Peyer's patch (tissue), 4 donors: ENCODE data around the gene ARPC5L. TPM values are rescaled to one million over a fixed set of nuclear protein-coding genes. Genes with fewer than 3 reads are reported as not detected.
A peak's percentile ranks its signal among the peaks of the same experiment; 100 is the strongest.

Experiments
- DNase-seq, 3 donors: peaks; one replicate each; pipeline ENCODE4 v3.0.0-alpha.2; 2017 to 2019
- H3K27ac ChIP-seq, 4 donors: fragments of 200-600 bp; sonication (generic); one replicate each; pipeline ENCODE4 v1.5.1; 2016 to 2019
- H3K27me3 ChIP-seq, 2 donors: fragments of 200-600 bp; sonication (generic); one replicate each; pipeline ENCODE4 v1.5.1; 2019
- H3K36me3 ChIP-seq, 3 donors: fragments of 200-600 bp; sonication (generic); one replicate each; pipeline ENCODE4 v1.5.1; 2016 to 2019
- H3K4me1 ChIP-seq, 4 donors: fragments of 200-600 bp; sonication (generic); one replicate each; pipeline ENCODE4 v1.5.1; 2016 to 2019
- H3K4me3 ChIP-seq, 4 donors: fragments of 200-600 bp; sonication (generic); 1 replicate in 3 of 4; 2 replicates in 1 of 4; pipeline ENCODE4 v1.5.1; 2016 to 2019; ENCODE audit warnings: mild to moderate bottlenecking in 1 of 4
- H3K9me3 ChIP-seq, 4 donors: fragments of 200-600 bp; sonication (generic); one replicate each; pipeline ENCODE4 v1.5.1; 2016 to 2019; ENCODE audit warnings: mild to moderate bottlenecking in 1 of 4
- CTCF ChIP-seq, 6 experiments: fragments of 450-650 bp in 4 of 6; fragments of 200-600 bp in 2 of 6; sonication (generic) in 1 of 6; IDR thresholded peaks; one replicate each; pipeline ENCODE4 v1.5.1; 2017 to 2019; ENCODE audit warnings: antibody characterized with exemption in 6 of 6, mild to moderate bottlenecking in 3 of 6, moderate library complexity in 1 of 6
- POLR2A ChIP-seq, 2 donors: fragments of 450-650 bp; IDR thresholded peaks; one replicate each; pipeline ENCODE4 v1.5.1; 2017; ENCODE audit warnings: antibody characterized with exemption in 2 of 2, mild to moderate bottlenecking in 2 of 2, moderate library complexity in 2 of 2
- total RNA-seq, 4 donors: library from RNA; depleted of rRNA; stranded (reverse); fragments of >200 nt; gene quantifications; one replicate each; pipeline ENCODE4 v1.1.0, GENCODE V29; 2016

Gene ARPC5L
- total RNA-seq, 4 donors from 2014 or later, result 15.7 to 23.5 (median 18.0) TPM

GRCh38 chr9:124846969-124847368 lies 15.0 kb upstream of the ARPC5L start:
- Histone ChIP-seq H3K4me1 (no peaks in the 10 kb centered on the region), H3K36me3 (no peaks in the 10 kb centered on the region), H3K9me3 (no peaks in the 10 kb centered on the region), H3K4me3 (no peak overlapping the region), H3K27ac (no peak overlapping the region), H3K27me3 (no peaks in the 10 kb centered on the region)
- no peak for DNase-seq
- TF ChIP-seq POLR2A (IDR thresholded peaks at IDR 0.05), result no peak
- TF ChIP-seq CTCF (IDR thresholded peaks at IDR 0.05), result no peak

GRCh38 chr9:124849801-124850200 lies 12.1 kb upstream of the ARPC5L start:
- TF ChIP-seq CTCF (IDR thresholded peaks at IDR 0.05) (no peak), POLR2A (IDR thresholded peaks at IDR 0.05) (no peak)
- Histone ChIP-seq H3K27me3 (no peaks in the 10 kb centered on the region), H3K36me3 (no peaks in the 10 kb centered on the region), H3K4me1 (peaks cover 0 to 14% (median 4%) of the 10 kb centered on the region in 4 donors), H3K9me3 (no peaks in the 10 kb centered on the region), H3K27ac (no peak overlapping the region), H3K4me3 (no peak overlapping the region)
- DNase-seq, result no peak

- no peak for TF ChIP-seq POLR2A (IDR thresholded peaks at IDR 0.05)
- TF ChIP-seq CTCF (IDR thresholded peaks at IDR 0.05), result no peak
- Histone ChIP-seq H3K27ac (peak overlapping the region in 1 of 4 donors; percentile 20), H3K9me3 (no peaks in the 10 kb centered on the region), H3K4me3 (peak overlapping the region in 1 of 4 donors; percentile 57), H3K27me3 (no peaks in the 10 kb centered on the region), H3K4me1 (peaks cover 0 to 14% (median 4%) of the 10 kb centered on the region in 4 donors), H3K36me3 (peaks cover 0 to 3% (median 0%) of the 10 kb centered on the region in 3 donors)
- DNase-seq, result no peak
Measured at GRCh38 chr9:124852121-124852828, 9.7 kb upstream of the ARPC5L start.

- peak; percentile 64 to 87 (median 84) for DNase-seq
- Histone ChIP-seq H3K4me1 (peaks cover 0 to 14% (median 4%) of the 10 kb centered on the region in 4 donors), H3K27me3 (no peaks in the 10 kb centered on the region), H3K4me3 (peak within 1 kb of the TSS; percentile 33 to 57 (median 48)), H3K36me3 (peaks cover 0 to 10% (median 0%) of the 10 kb centered on the region in 3 donors), H3K9me3 (no peaks in the 10 kb centered on the region), H3K27ac (peak within 1 kb of the TSS in 3 of 4 donors; percentile 16 to 62 (median 20))
- TF ChIP-seq CTCF (IDR thresholded peaks at IDR 0.05), result peak; percentile 91 to 100 (median 98)
- TF ChIP-seq POLR2A (IDR thresholded peaks at IDR 0.05), result peak in 1 of 2 donors; percentile 29
Measured at GRCh38 chr9:124852829-124853531, 8.9 kb upstream of the ARPC5L start, which contains the start of gene WDR38. Gene WDR38, plus strand, starts transcription at chr9:124853460. Its CDS starts 72 bp downstream, at chr9:124853532.

GRCh38 chr9:124853605-124854143 lies 8.3 kb upstream of the ARPC5L start:
- TF ChIP-seq POLR2A (IDR thresholded peaks at IDR 0.05), result no peak
- no peak for TF ChIP-seq CTCF (IDR thresholded peaks at IDR 0.05)
- Histone ChIP-seq H3K27ac (peak overlapping the region in 2 of 4 donors; percentile 16 to 62), H3K4me1 (peaks cover 0 to 14% (median 4%) of the 10 kb centered on the region in 4 donors), H3K9me3 (no peaks in the 10 kb centered on the region), H3K36me3 (peaks cover 0 to 17% (median 0%) of the 10 kb centered on the region in 3 donors), H3K4me3 (peak overlapping the region; percentile 33 to 57 (median 48)), H3K27me3 (no peaks in the 10 kb centered on the region)
- DNase-seq, result no peak
